ENCODE data around the gene PRSS57.
"Not testable (repeated sequence)": the region's sequence is repeated elsewhere in the genome, so short reads cannot be mapped to it uniquely, and the experiment has no call there.

PRSS57 gene

DNA sequence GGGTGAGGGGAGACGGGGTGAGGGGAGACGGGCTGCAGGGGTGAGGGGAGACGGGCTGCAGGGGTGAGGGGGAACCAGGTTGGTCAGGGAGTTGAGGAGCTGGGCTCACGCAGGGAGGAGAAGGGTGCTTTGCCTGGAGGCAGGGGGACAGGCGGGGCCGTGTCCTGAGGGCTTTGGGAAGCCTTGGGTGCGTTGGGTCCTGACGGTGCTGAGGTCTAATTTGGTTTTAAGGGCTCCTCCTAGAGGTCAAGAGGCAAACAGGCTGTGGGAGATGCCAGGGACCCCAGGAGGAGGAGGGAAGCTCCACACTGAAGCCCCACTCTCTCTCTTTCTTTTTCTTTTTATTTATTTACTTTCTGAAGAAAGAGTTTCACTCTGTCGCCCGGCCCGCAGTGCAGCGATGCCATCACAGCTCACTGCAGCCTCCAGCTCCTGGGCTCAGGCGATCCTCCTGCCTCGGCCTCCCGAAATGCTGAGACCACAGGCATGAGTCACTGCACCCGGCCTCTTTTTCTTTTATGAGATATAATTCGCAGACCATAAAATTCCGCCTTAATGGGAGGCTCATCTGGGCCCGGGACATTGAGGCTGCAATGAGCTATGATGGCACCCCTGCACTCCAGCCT lies 46.4 kb upstream of the PRSS57 start:
- Histone ChIP-seq H3K79me2 (ENCODE audit: low read length) (no peaks in the 10 kb centered on the region), H3K9me3 (replicated peaks; ENCODE audit: insufficient read depth, low read length) (no peaks in the 10 kb centered on the region), H3K4me3 (ENCODE audit: low read length) (no peak overlapping the region), H3K27me3 (replicated peaks; ENCODE audit: insufficient read depth, low read length) (peaks cover 84% of the 10 kb centered on the region), H3K4me1 (ENCODE audit: low read length) (no peaks in the 10 kb centered on the region; the same call in 1 of the 2 replicates), H4K20me1 (ENCODE audit: insufficient read depth, low read length) (no peaks in the 10 kb centered on the region), H2AFZ (ENCODE audit: low read length) (no peak overlapping the region), H3K9me2 (replicated peaks; ENCODE audit: insufficient read depth, low read length) (no peaks in the 10 kb centered on the region), H3K4me2 (ENCODE audit: low read depth, low read length) (no peak overlapping the region), H3F3A (ENCODE audit: insufficient read depth, low read length) (no peaks in the 10 kb centered on the region), H3K27ac (ENCODE audit: low read length) (no peak overlapping the region), H3K36me3 (replicated peaks; ENCODE audit: insufficient read depth, low read length) (no peaks in the 10 kb centered on the region), H3K9ac (ENCODE audit: low read length) (no peak overlapping the region)
- peak; percentile 35 for DNase-seq
- TF ChIP-seq, protein P1, sequence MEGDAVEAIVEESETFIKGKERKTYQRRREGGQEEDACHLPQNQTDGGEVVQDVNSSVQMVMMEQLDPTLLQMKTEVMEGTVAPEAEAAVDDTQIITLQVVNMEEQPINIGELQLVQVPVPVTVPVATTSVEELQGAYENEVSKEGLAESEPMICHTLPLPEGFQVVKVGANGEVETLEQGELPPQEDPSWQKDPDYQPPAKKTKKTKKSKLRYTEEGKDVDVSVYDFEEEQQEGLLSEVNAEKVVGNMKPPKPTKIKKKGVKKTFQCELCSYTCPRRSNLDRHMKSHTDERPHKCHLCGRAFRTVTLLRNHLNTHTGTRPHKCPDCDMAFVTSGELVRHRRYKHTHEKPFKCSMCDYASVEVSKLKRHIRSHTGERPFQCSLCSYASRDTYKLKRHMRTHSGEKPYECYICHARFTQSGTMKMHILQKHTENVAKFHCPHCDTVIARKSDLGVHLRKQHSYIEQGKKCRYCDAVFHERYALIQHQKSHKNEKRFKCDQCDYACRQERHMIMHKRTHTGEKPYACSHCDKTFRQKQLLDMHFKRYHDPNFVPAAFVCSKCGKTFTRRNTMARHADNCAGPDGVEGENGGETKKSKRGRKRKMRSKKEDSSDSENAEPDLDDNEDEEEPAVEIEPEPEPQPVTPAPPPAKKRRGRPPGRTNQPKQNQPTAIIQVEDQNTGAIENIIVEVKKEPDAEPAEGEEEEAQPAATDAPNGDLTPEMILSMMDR (IDR thresholded peaks at IDR 0.05; ENCODE audit: low read length), result peak; percentile 42
- TF ChIP-seq EZH2phosphoT487 (IDR thresholded peaks at IDR 0.05; ENCODE audit: low read length), result no peak

DNA sequence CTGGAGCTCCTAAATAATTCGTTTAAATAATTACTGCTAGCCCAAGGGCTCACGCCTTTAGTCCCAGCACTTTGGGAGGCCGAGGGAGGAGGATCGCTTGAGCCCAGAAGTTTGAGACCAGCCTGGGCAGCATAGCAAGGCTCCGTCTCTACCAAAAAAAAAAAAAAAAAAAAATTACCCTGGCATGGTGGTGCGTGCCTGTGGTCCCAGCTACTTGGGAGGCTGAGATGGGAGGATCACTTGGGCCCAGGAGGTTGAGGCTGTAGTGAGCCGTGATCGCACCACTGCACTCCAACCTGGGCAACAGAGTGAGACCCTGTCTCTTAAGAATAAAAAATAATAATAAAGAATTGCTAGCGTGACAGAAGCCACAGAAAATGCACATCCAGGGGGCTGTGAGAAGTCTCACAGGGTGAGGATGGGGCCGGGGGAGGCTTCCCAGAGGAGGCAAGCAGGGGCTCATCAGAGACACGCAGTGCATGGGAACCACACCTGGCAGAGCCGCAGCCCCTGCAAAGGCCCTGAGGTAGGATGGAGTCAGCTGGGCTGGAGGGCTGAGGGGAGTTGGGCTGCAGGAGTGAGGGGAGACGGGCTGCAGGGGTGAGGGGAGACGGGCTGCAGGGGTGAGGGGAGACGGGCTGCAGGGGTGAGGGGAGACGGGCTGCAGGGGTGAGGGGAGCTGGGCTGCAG lies 45.7 kb upstream of the PRSS57 start:
- not testable (repeated sequence) for H3K27ac ChIP-seq (ENCODE audit: low read length); H3K4me2 ChIP-seq (ENCODE audit: low read depth, low read length)

DNA sequence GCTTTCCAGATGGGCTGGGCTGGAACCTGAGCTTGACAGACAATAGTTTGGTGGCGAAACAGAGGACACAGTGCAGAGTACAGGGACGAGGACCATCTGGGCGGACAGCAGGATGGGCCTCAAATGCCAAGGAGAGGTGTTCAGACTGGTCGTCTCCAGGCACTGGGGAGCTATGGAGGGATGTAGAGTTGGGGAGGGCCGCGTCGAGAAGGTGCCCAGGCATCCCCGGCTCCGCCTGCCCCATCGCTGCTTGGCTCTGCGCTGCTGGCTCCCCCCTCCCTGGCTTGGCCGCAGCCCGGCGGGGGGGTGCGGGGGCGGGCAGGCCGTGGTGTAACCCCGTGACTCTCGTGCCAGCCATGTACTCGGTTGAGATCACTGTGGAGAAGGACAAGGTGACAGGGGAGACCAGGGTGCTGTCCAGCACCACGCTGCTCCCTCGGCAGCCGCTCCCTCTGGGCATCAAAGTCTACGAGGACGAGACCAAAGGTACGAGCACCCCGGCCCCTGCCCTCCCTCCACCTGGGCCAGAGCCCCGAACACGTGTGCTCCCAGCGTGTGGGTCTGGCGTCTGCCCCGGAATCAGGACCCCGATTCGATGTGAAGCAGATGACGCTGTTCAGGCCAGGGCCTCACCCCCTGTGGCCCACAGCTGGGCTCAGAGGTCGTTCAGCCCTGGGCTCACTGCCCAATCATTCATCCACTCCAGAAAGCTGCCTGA lies 44.9 kb upstream of the PRSS57 start:
- Histone ChIP-seq H3K4me1 (ENCODE audit: low read length) (no peaks in the 10 kb centered on the region; the same call in 1 of the 2 replicates), H3K4me3 (ENCODE audit: low read length) (no peak overlapping the region), H3K9me2 (replicated peaks; ENCODE audit: insufficient read depth, low read length) (no peaks in the 10 kb centered on the region), H3K79me2 (ENCODE audit: low read length) (no peaks in the 10 kb centered on the region), H3K4me2 (ENCODE audit: low read depth, low read length) (no peak overlapping the region), H3K36me3 (replicated peaks; ENCODE audit: insufficient read depth, low read length) (no peaks in the 10 kb centered on the region), H3K9ac (ENCODE audit: low read length) (no peak overlapping the region), H3K27ac (ENCODE audit: low read length) (no peak overlapping the region), H3F3A (ENCODE audit: insufficient read depth, low read length) (no peaks in the 10 kb centered on the region), H2AFZ (ENCODE audit: low read length) (no peak overlapping the region), H3K27me3 (replicated peaks; ENCODE audit: insufficient read depth, low read length) (peaks cover 85% of the 10 kb centered on the region), H3K9me3 (replicated peaks; ENCODE audit: insufficient read depth, low read length) (no peaks in the 10 kb centered on the region), H4K20me1 (ENCODE audit: insufficient read depth, low read length) (no peaks in the 10 kb centered on the region)
- DNase-seq, result no peak
- TF ChIP-seq EZH2 (optimal IDR thresholded peaks at IDR 0.05; ENCODE audit: low read depth, low read length), result no peak
- TF ChIP-seq, protein P1 (IDR thresholded peaks at IDR 0.05; ENCODE audit: low read length), result no peak

More for the DNA sequence above, 45.7 kb upstream of the PRSS57 start:
- H2AFZ ChIP-seq (ENCODE audit: low read length); H4K20me1 ChIP-seq (ENCODE audit: insufficient read depth, low read length); H3K36me3 ChIP-seq (replicated peaks; ENCODE audit: insufficient read depth, low read length); H3K79me2 ChIP-seq (ENCODE audit: low read length); H3K9me3 ChIP-seq (replicated peaks; ENCODE audit: insufficient read depth, low read length); H3K9me2 ChIP-seq (replicated peaks; ENCODE audit: insufficient read depth, low read length); H3K4me3 ChIP-seq (ENCODE audit: low read length); DNase-seq; H3K9ac ChIP-seq (ENCODE audit: low read length); H3K4me1 ChIP-seq (ENCODE audit: low read length); H3F3A ChIP-seq (ENCODE audit: insufficient read depth, low read length): not testable (repeated sequence)
- peaks cover 84% of the 10 kb centered on the region for H3K27me3 ChIP-seq (replicated peaks; ENCODE audit: insufficient read depth, low read length)
